Measurements from ENCODE around the gene RMND5B. TPM values are rescaled to one million over a fixed set of nuclear protein-coding genes. Genes with fewer than 3 reads are reported as not detected.
"Not testable (repeated sequence)": the region's sequence is repeated elsewhere in the genome, so short reads cannot be mapped to it uniquely, and the experiment has no call there.

RMND5B gene
- total RNA-seq, 4 donors from 2014 or later: 22.9 to 37.5 (median 27.7) TPM

DNA sequence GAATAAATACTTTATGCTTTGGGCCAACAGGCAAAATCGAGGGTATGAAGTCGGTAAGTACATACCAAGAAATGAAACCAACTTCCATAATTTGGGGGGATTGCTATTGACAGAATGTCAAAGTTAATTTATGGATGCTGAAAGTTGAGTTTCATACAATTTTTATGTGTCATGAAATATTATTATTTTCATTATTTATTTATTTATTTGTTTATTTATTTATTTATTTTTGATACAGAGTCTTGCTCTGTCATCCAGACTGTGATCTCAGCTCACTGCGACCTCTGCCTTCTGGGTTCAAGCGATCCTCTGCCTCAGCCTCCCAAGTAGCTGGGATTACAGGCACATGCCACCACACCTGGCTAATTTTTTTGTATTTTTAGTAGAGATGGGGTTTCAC is 60.8 kb downstream of the RMND5B start:
- DNase-seq (ENCODE audit: low spot score) (no peak), ATAC-seq (ENCODE audit: low FRiP score) (no peak)
- TF ChIP-seq, protein P1, sequence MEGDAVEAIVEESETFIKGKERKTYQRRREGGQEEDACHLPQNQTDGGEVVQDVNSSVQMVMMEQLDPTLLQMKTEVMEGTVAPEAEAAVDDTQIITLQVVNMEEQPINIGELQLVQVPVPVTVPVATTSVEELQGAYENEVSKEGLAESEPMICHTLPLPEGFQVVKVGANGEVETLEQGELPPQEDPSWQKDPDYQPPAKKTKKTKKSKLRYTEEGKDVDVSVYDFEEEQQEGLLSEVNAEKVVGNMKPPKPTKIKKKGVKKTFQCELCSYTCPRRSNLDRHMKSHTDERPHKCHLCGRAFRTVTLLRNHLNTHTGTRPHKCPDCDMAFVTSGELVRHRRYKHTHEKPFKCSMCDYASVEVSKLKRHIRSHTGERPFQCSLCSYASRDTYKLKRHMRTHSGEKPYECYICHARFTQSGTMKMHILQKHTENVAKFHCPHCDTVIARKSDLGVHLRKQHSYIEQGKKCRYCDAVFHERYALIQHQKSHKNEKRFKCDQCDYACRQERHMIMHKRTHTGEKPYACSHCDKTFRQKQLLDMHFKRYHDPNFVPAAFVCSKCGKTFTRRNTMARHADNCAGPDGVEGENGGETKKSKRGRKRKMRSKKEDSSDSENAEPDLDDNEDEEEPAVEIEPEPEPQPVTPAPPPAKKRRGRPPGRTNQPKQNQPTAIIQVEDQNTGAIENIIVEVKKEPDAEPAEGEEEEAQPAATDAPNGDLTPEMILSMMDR (IDR thresholded peaks at IDR 0.05): no peak

DNA sequence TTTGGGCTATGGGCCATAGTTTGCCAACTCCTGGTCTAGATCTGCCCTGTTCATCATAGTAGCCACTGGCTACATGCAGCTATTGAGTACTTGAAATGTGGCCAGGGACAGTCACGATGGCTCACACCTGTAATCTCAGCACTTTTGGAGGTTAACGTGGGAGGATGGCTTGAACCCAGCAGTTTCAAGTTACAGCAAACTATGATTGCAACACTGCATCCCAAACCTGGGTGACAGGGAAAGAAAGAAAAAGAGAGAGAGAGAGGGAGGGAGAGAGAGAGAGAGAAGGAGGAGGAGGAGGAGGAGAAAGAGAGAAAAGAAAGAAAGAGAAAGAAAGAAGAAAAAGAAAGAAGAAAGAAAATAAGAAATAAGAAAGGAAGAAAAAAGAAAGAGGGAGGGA is 61.4 kb downstream of the RMND5B start:
- TF ChIP-seq, protein P1 (IDR thresholded peaks at IDR 0.05): no peak
- DNase-seq (ENCODE audit: low spot score): no peak
- ATAC-seq (ENCODE audit: low FRiP score): no peak

DNA sequence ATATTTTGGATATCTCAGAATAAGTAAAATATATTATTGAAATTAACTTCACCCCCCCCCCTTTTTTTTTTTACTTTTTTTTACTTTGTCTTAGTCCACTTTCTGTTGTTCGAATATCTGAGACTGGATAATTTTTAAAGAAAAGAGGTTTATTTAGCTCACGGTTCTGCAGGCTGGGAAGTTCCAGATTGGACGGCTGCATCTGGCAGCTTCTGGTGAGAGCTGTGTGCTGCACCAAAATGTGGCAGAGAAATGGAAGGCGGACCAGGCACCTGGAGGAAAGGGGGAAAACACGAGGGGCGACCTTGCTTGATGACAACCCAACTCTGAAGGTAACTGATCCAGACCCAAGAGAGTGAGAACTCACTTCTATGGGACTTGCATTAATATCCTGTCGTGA is 62.0 kb downstream of the RMND5B start:
- DNase-seq (ENCODE audit: low spot score): no peak

DNA sequence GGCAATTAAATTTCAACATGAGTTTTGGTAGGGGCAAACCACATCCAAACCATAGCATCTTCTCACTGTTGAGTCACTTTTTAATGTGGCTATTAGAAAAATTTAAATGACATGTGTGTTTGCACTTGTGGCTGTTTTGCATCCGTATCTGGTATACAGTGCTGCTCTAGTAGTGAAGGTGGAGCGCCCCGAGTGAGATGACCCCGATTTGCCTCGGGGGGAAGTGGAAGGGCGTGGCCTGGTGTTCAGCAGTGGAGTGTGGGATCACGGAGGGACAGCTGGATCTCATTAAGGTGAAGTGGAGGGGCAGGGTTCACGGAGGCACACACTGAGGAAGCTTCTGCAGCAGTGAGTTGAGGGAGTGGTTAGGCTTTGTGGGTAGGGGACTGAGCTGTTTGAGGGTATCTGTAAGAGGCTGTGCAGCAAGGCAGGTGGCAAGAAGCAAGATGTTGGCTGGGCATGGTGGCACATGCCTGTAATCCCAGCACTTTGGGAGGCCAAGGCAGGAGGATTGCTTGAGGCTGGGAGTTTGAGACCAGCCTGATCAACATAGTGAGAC is 62.5 kb downstream of the RMND5B start:
- DNase-seq (ENCODE audit: low spot score) (no peak), ATAC-seq (ENCODE audit: low FRiP score) (no peak)
- TF ChIP-seq, protein P1 (IDR thresholded peaks at IDR 0.05): no peak

More for the DNA sequence above, 62.0 kb downstream of the RMND5B start:
- TF ChIP-seq, protein P1 (IDR thresholded peaks at IDR 0.05): no peak
- ATAC-seq (ENCODE audit: low FRiP score): no peak

DNA sequence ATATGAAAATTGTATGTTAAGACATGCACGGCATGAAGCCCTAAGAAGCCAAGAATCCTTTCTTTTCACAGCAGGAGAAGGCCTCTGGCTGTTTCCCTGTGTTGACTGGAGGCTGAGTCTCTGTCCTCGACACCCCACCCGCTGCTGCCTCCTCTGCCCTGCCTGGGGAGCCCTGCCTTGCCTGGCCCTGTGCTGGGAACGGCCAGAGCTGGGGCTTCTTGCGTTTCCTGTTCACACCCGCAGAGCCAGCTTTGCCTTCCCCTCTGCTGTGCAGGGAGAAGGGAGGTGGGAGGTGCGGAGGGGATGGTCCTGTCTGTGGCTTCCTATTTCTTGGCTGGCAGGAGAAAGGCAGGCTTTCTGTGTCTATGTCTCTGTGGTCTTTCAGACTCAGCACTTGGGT is 63.2 kb downstream of the RMND5B start:
- ATAC-seq (ENCODE audit: low FRiP score) (no peak), DNase-seq (ENCODE audit: low spot score) (no peak)
- TF ChIP-seq, protein P1 (IDR thresholded peaks at IDR 0.05): no peak

DNA sequence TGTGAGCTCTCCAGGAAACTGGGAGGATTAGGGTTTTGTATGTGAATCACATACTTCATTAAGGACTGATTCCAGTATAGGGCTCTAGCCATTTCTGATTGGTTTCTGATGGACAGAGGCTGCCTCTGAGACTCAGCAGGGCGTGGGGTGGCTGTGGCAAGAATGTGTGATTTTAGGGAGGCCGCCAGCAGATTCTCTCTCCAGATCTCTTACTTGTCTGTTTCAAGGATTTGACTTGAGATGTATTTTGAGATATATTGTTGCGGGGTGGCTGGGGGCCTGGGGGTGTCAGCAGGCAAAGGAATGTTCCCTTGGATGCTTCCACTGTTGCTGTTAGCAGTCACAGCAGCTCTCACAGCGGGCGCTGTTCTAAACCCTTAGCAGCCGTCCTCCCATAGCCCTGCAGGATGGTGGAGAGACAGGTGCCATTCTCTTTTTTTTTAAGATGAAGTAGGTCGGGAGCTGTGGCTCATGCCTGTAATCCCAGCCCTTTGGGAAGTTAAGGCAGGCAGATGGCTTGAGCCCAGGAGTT is 65.5 kb downstream of the RMND5B start:
- DNase-seq (ENCODE audit: low spot score) (no peak), ATAC-seq (ENCODE audit: low FRiP score) (no peak)
- TF ChIP-seq, protein P1 (IDR thresholded peaks at IDR 0.05): no peak

DNA sequence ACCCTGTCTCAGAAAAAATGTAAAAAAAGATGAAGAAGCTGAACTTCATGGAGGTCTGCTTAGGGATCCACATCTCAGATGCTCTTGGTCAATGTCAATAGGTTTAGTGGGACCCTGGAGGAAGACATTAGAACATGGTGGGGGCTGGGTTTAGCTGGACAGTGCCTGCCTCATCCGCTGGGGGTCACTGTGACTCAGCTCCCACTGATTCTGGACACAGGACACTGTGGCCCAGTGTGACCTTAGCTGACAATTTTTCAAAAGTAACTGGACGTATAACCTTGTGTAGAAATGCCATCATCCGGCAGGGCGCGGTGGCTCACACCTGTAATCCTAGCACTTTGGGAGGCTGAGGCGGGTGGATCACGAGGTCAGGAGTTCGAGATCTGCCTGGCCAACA is 66.2 kb downstream of the RMND5B start:
- ATAC-seq (ENCODE audit: low FRiP score): no peak
- DNase-seq (ENCODE audit: low spot score): no peak

DNA sequence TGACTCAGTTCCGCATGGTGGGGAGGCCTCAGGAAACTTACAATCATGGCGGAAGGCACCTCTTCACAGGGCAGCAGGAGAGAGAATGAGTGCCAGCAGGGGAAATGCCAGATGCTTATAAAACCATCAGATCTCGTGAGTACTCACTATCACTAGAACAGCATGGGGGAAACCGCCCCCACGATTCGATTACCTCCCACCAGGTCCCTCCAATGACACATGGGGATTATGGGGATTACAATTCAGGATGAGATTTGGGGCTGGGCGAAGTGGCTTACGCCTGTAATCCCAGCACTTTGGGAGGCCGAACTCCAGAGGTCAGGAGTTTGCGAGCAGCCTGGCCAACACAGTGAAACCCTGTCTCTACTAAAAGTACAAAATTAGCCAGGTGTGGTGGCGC is 67.3 kb downstream of the RMND5B start:
- ATAC-seq (ENCODE audit: low FRiP score): not testable (repeated sequence)
- peak; percentile 22 for DNase-seq (ENCODE audit: low spot score)

More for the DNA sequence above, 66.2 kb downstream of the RMND5B start:
- TF ChIP-seq, protein P1 (IDR thresholded peaks at IDR 0.05): no peak

Measured in omental fat pad (tissue), 4 donors.